K562 (cell line): Measurements from ENCODE around the gene ACSS2. TPM values are rescaled to one million over a fixed set of nuclear protein-coding genes. Genes with fewer than 3 reads are reported as not detected.

Source experiments
- CBFB ChIP-seq: sonication (generic); formaldehyde crosslinking; IDR thresholded peaks from 2 replicates; pipeline ENCODE4 v1.4.0; 2020; ENCODE audit warnings: mild to moderate bottlenecking, missing genetic modification reagents
- CEBPG ChIP-seq, 3 experiments: fragments of 200-800 bp in 1 of 3; sonication (Bioruptor generic) in 1 of 3; sonication (generic) in 1 of 3; formaldehyde crosslinking in 1 of 3; IDR thresholded peaks in 2 of 3; conservative IDR thresholded peaks in 1 of 3; 2 replicates each; pipeline versions ENCODE4 v1.6.1 to v1.8.0; 2016 to 2022; ENCODE audit warnings: missing compliant biosample characterization in 2 of 3, missing genetic modification characterization in 2 of 3, mild to moderate bottlenecking in 1 of 3, missing genetic modification reagents in 1 of 3
- CHD4 ChIP-seq: fragments of 200-600 bp; sonication (generic); IDR thresholded peaks from 3 replicates; pipeline ENCODE4 v1.6.1; 2012; ENCODE audit warnings: low read depth, mild to moderate bottlenecking, mixed read lengths, low read length, inconsistent platforms; ENCODE audit not compliant: insufficient read depth, insufficient replicate concordance, poor library complexity, severe bottlenecking
- HMG20B ChIP-seq: fragments of 250-450 bp; sonication (Bioruptor Pico); IDR thresholded peaks from 2 replicates; pipeline ENCODE4 v1.5.0; 2021; ENCODE audit warnings: mild to moderate bottlenecking
- KLF13 ChIP-seq: fragments of 450-650 bp; IDR thresholded peaks from 2 replicates; pipeline ENCODE4 v1.6.1; 2016; ENCODE audit warnings: missing genetic modification characterization, low read depth, mild to moderate bottlenecking, missing compliant biosample characterization, moderate library complexity, borderline replicate concordance
- MTA1 ChIP-seq: fragments of 450-650 bp; IDR thresholded peaks from 2 replicates; pipeline ENCODE4 v1.6.1; 2017; ENCODE audit warnings: borderline replicate concordance
- MYBL2 ChIP-seq, 2 experiments: fragments of 450-650 bp in 1 of 2; sonication (generic) in 1 of 2; formaldehyde crosslinking in 1 of 2; IDR thresholded peaks; 2 replicates each; pipeline versions ENCODE4 v1.6.1 to v1.8.1; 2017 to 2022; ENCODE audit warnings: borderline replicate concordance in 1 of 2, inconsistent platforms in 1 of 2, low read depth in 1 of 2, mild to moderate bottlenecking in 1 of 2, missing genetic modification reagents in 1 of 2, moderate library complexity in 1 of 2
- NFATC3 ChIP-seq: fragments of 450-650 bp; IDR thresholded peaks from 2 replicates; pipeline ENCODE4 v1.6.1; 2017; ENCODE audit warnings: mild to moderate bottlenecking
- PATZ1 ChIP-seq: fragments of 250-450 bp; sonication (Bioruptor Pico); IDR thresholded peaks from 2 replicates; pipeline ENCODE4 v1.5.0; 2020; ENCODE audit warnings: mild to moderate bottlenecking, borderline replicate concordance
- POLR2A ChIP-seq: fragments of 450-650 bp; conservative IDR thresholded peaks from 2 replicates; pipeline ENCODE4 v1.6.1; 2016
- PRDM10 ChIP-seq: fragments of 450-650 bp; IDR thresholded peaks from 2 replicates; pipeline ENCODE4 v1.6.1; 2018; ENCODE audit not compliant: partially characterized antibody
- RB1 ChIP-seq: fragments of 450-650 bp; IDR thresholded peaks from 2 replicates; pipeline ENCODE4 v1.6.1; 2017; ENCODE audit warnings: low read depth, mild to moderate bottlenecking
- RBM14 ChIP-seq: fragments of 200-400 bp; formaldehyde crosslinking; IDR thresholded peaks from 2 replicates; pipeline ENCODE4 v1.6.1; 2018; ENCODE audit warnings: low read depth, mild to moderate bottlenecking, low read length, moderate library complexity, borderline replicate concordance; ENCODE audit not compliant: insufficient read depth
- SMARCB1 ChIP-seq: IDR thresholded peaks from 2 replicates; pipeline ENCODE4 v1.6.1; 2011; ENCODE audit warnings: improper control_type of control experiment, low read depth; ENCODE audit not compliant: insufficient read length
- SP2 ChIP-seq: IDR thresholded peaks from 2 replicates; pipeline ENCODE4 v1.6.1; 2011; ENCODE audit warnings: mild to moderate bottlenecking, low read depth, low read length, moderate library complexity; ENCODE audit not compliant: poor library complexity, severe bottlenecking; ENCODE audit errors: extremely low read depth
- THAP7 ChIP-seq: fragments of 250-450 bp; sonication (Bioruptor Pico); IDR thresholded peaks from 2 replicates; pipeline ENCODE4 v1.5.0; 2021
- ZBTB5 ChIP-seq: fragments of 450-650 bp; IDR thresholded peaks from 2 replicates; pipeline ENCODE4 v1.6.1; 2017; ENCODE audit warnings: antibody characterized with exemption
- ZEB2 ChIP-seq: fragments of 450-650 bp; IDR thresholded peaks from 2 replicates; pipeline ENCODE4 v1.6.1; 2016
- ZNF174 ChIP-seq: fragments of 250-450 bp; sonication (Bioruptor Pico); IDR thresholded peaks from 2 replicates; pipeline ENCODE4 v1.4.0; 2020; ENCODE audit warnings: mild to moderate bottlenecking
- polyA plus RNA-seq, 8 experiments: library from polyadenylated mRNA; depleted of rRNA in 4 of 8; stranded (reverse) in 5 of 8; unstranded in 3 of 8; fragments of >200 nt; fragmentation: Nextera tagmentation in 2 of 8; fragmentation: Illumina TruSeq in 1 of 8; extraction: Ambion mirVana in 2 of 8; extraction: Trizol in 1 of 8; gene quantifications; 2 replicates each; pipeline versions ENCODE4 v1.2.1 to v1.2.3, GENCODE V29; 2011 to 2014; ENCODE audit warnings: inconsistent platforms in 1 of 8, missing spikeins in 1 of 8
- total RNA-seq, 7 experiments: library from RNA; depleted of rRNA in 6 of 7; stranded (reverse); fragments of >200 nt in 6 of 7; fragmentation: Illumina TruSeq in 2 of 7; extraction: Trizol in 2 of 7; gene quantifications; 2 replicates each; pipeline versions ENCODE4 v1.2.1 to v1.2.3, GENCODE V29; 2011 to 2021; ENCODE audit warnings: low replicate concordance in 1 of 7

The ACSS2 gene
- total and polyA plus RNA-seq, 9 of the 15 experiments (the other 6 are each of a cell fraction or from before 2014, with no cell fraction given), result 21.9 to 246 (median 66.2) TPM

- TF ChIP-seq CEBPG (CRISPR knock-in tag; IDR thresholded peaks at IDR 0.05) (no peak), CEBPG (tag; conservative IDR thresholded peaks at IDR 0.05 in 1 of 2, IDR thresholded peaks at IDR 0.05 in 1 of 2) (no peak), RB1 (peak; percentile 83), NFATC3 (no peak), ZEB2 (peak; percentile 67; the same call in 1 of the 2 replicates), HMG20B (CRISPR knock-in tag) (no peak), POLR2A (peak; percentile 74), KLF13 (tag) (peak; percentile 27; the same call in 1 of the 2 replicates), PRDM10 (no peak), SP2 (no peak), ZBTB5 (no peak), CBFB (CRISPR knock-in tag) (no peak), MYBL2 (IDR thresholded peaks at IDR 0.05; ENCODE audit: low read depth) (no peak), MYBL2 (CRISPR knock-in tag; IDR thresholded peaks at IDR 0.05; ENCODE audit: borderline replicate concordance) (no peak), PATZ1 (CRISPR knock-in tag) (no peak), SMARCB1 (no peak), RBM14 (no peak), MTA1 (no peak), ZNF174 (CRISPR knock-in tag) (no peak), THAP7 (no peak), CHD4 (no peak)
Observed at GRCh38 chr20:34872622-34873224, 3.7 kb upstream of the ACSS2 start, which contains the start of gene GGT7 (continued).
